Karpas-422 (cell line): ENCODE data around the gene SCN3B. TPM values are rescaled to one million over a fixed set of nuclear protein-coding genes. Genes with fewer than 3 reads are reported as not detected.
"Not testable (repeated sequence)": the region's sequence is repeated elsewhere in the genome, so short reads cannot be mapped to it uniquely, and the experiment has no call there.

Experiments used
- DNase-seq: peaks from one replicate; pipeline ENCODE4 v3.0.0-alpha.2; 2015
- H2AFZ ChIP-seq: fragments of 200-600 bp; sonication (generic); 2 replicates; pipeline ENCODE4 v1.6.1; 2014; ENCODE audit warnings: antibody characterized with exemption, low read length, mixed read lengths
- H3K27ac ChIP-seq: fragments of 200-600 bp; sonication (generic); 2 replicates; pipeline ENCODE4 v1.5.1; 2014; ENCODE audit warnings: mild to moderate bottlenecking, low read length, moderate library complexity
- H3K27me3 ChIP-seq: fragments of 200-600 bp; sonication (generic); 2 replicates; pipeline ENCODE4 v1.6.1; 2014; ENCODE audit warnings: low read length, mixed read lengths
- H3K36me3 ChIP-seq: fragments of 200-600 bp; sonication (generic); 2 replicates; pipeline ENCODE4 v1.6.1; 2014; ENCODE audit warnings: low read length, mixed read lengths; ENCODE audit not compliant: insufficient read depth
- H3K4me1 ChIP-seq: fragments of 200-600 bp; sonication (generic); 2 replicates; pipeline ENCODE4 v1.6.1; 2014; ENCODE audit warnings: mild to moderate bottlenecking, low read length, mixed read lengths
- H3K4me2 ChIP-seq: fragments of 200-600 bp; sonication (generic); 2 replicates; pipeline ENCODE4 v1.6.1; 2014; ENCODE audit warnings: low read length, low read depth, mild to moderate bottlenecking; ENCODE audit not compliant: poor library complexity, severe bottlenecking
- H3K4me3 ChIP-seq: fragments of 200-600 bp; sonication (generic); 2 replicates; pipeline ENCODE4 v1.5.1; 2014; ENCODE audit warnings: mild to moderate bottlenecking, antibody characterized with exemption, low read length, mixed read lengths
- H3K79me2 ChIP-seq: fragments of 200-600 bp; sonication (generic); 2 replicates; pipeline ENCODE4 v1.6.1; 2014; ENCODE audit warnings: mild to moderate bottlenecking, low read length, mixed read lengths
- H3K9ac ChIP-seq: fragments of 200-600 bp; sonication (generic); 2 replicates; pipeline ENCODE4 v1.6.0; 2014; ENCODE audit warnings: low read length
- H3K9me2 ChIP-seq: fragments of 200-600 bp; sonication (generic), shearing (Covaris generic); replicated peaks from 2 replicates; pipeline ENCODE4 v1.6.0; 2014; ENCODE audit warnings: mild to moderate bottlenecking, low read length, moderate library complexity; ENCODE audit not compliant: insufficient read depth
- H3K9me3 ChIP-seq: fragments of 300-700, 200-600 bp; sonication (generic); 2 replicates; pipeline ENCODE4 v1.6.1; 2014; ENCODE audit warnings: low read length, mixed read lengths
- H4K20me1 ChIP-seq: fragments of 200-600 bp; sonication (generic); 2 replicates; pipeline ENCODE4 v1.6.1; 2014; ENCODE audit warnings: mild to moderate bottlenecking, antibody characterized with exemption, low read length, low read depth; ENCODE audit not compliant: insufficient read depth
- total RNA-seq: library from RNA; depleted of rRNA; stranded (reverse); fragments of >200 nt; shearing (Covaris generic); gene quantifications from 2 replicates; pipeline ENCODE4 v1.2.3, GENCODE V29; 2014; ENCODE audit warnings: low replicate concordance

The SCN3B gene
- total RNA-seq, 1 experiment from 2014 or later: not detected

- no peaks in the 10 kb centered on the region for H3K79me2 ChIP-seq
- H3K4me3 ChIP-seq: no peak overlapping the region
- no peak for DNase-seq
- H3K9me3 ChIP-seq: no peaks in the 10 kb centered on the region
- no peak overlapping the region for H2AFZ ChIP-seq
- H3K4me1 ChIP-seq: peaks cover 12% of the 10 kb centered on the region
- no peaks in the 10 kb centered on the region for H3K27me3 ChIP-seq
- H4K20me1 ChIP-seq: no peaks in the 10 kb centered on the region
- no peak overlapping the region for H3K27ac ChIP-seq
- no peaks in the 10 kb centered on the region for H3K36me3 ChIP-seq
- H3K4me2 ChIP-seq: no peak overlapping the region
- no peaks in the 10 kb centered on the region for H3K9me2 ChIP-seq
- H3K9ac ChIP-seq: no peak overlapping the region
Observed at GRCh38 chr11:123674297-123674696, 19.9 kb upstream of the SCN3B start.

DNA sequence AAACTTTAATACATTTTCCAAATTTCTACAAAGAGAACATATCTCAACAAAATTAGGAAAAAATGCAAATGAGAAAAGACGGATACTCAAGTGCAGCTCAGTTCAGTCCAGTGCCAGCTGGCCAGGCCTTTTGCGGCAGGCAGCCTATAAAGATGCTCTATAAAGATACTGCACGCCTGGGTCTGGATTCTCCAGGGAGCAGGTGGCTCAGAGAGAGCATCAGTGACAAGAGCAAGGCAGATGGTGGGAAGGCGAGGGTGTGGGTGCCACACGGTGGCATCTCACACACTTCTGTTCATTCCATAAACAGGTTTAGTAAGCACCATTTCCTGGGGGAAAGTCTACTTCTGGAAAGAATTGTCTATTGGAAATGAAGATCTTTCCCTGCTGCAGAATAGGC, 18.1 kb upstream of the SCN3B start:
- H3K9me3 ChIP-seq: no peaks in the 10 kb centered on the region
- H3K4me1 ChIP-seq: peaks cover 12% of the 10 kb centered on the region
- no peak overlapping the region for H3K4me3 ChIP-seq
- no peak overlapping the region for H2AFZ ChIP-seq
- H3K9me2 ChIP-seq: no peaks in the 10 kb centered on the region
- no peaks in the 10 kb centered on the region for H4K20me1 ChIP-seq
- no peaks in the 10 kb centered on the region for H3K79me2 ChIP-seq
- no peak overlapping the region for H3K27ac ChIP-seq
- H3K27me3 ChIP-seq: no peaks in the 10 kb centered on the region
- DNase-seq: no peak
- no peak overlapping the region for H3K9ac ChIP-seq
- no peaks in the 10 kb centered on the region for H3K36me3 ChIP-seq
- H3K4me2 ChIP-seq: no peak overlapping the region

GRCh38 chr11:123671534-123671933, 17.1 kb upstream of the SCN3B start:
- peaks cover 7% of the 10 kb centered on the region for H3K4me1 ChIP-seq
- no peak overlapping the region for H3K9ac ChIP-seq
- no peaks in the 10 kb centered on the region for H3K9me3 ChIP-seq
- H3K4me3 ChIP-seq: no peak overlapping the region
- H3K79me2 ChIP-seq: no peaks in the 10 kb centered on the region
- no peak for DNase-seq
- no peak overlapping the region for H2AFZ ChIP-seq
- H3K27me3 ChIP-seq: no peaks in the 10 kb centered on the region
- no peaks in the 10 kb centered on the region for H3K9me2 ChIP-seq
- H3K27ac ChIP-seq: no peak overlapping the region
- H3K36me3 ChIP-seq: no peaks in the 10 kb centered on the region
- H4K20me1 ChIP-seq: no peaks in the 10 kb centered on the region
- no peak overlapping the region for H3K4me2 ChIP-seq

- Histone ChIP-seq H3K9ac (no peak overlapping the region), H3K27me3 (no peaks in the 10 kb centered on the region), H3K27ac (no peak overlapping the region), H2AFZ (no peak overlapping the region), H3K9me3 (no peaks in the 10 kb centered on the region), H3K4me1 (no peaks in the 10 kb centered on the region), H4K20me1 (no peaks in the 10 kb centered on the region), H3K79me2 (no peaks in the 10 kb centered on the region), H3K9me2 (no peaks in the 10 kb centered on the region), H3K4me3 (no peak overlapping the region), H3K36me3 (no peaks in the 10 kb centered on the region), H3K4me2 (no peak overlapping the region)
- no peak for DNase-seq
Observed at GRCh38 chr11:123670081-123670480, 15.7 kb upstream of the SCN3B start.

DNA sequence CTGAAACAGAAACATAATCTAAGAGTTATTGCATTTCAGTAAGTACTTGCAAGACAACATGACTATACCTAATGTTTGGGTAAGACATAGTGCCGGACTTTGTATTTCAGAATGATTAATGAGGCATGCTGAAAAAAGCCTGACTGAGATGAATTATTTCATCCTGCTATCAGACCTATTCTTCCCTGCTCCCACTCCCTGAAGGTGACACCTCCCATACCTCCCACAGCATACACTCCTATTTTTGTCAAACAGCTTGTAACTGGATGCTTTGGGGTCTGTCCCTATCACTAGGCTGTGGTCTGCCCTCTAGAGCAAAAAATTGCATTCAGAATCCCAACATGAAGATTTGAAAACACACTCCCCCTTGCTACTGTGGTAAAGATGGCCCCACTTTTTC, 10.9 kb upstream of the SCN3B start:
- Histone ChIP-seq H3K4me2 (no peak overlapping the region), H4K20me1 (no peaks in the 10 kb centered on the region), H3K9me3 (no peaks in the 10 kb centered on the region), H3K27me3 (no peaks in the 10 kb centered on the region), H3K9me2 (no peaks in the 10 kb centered on the region), H2AFZ (no peak overlapping the region), H3K27ac (no peak overlapping the region), H3K79me2 (no peaks in the 10 kb centered on the region), H3K4me1 (no peaks in the 10 kb centered on the region), H3K9ac (no peak overlapping the region), H3K36me3 (no peaks in the 10 kb centered on the region), H3K4me3 (no peak overlapping the region)
- no peak for DNase-seq

DNA sequence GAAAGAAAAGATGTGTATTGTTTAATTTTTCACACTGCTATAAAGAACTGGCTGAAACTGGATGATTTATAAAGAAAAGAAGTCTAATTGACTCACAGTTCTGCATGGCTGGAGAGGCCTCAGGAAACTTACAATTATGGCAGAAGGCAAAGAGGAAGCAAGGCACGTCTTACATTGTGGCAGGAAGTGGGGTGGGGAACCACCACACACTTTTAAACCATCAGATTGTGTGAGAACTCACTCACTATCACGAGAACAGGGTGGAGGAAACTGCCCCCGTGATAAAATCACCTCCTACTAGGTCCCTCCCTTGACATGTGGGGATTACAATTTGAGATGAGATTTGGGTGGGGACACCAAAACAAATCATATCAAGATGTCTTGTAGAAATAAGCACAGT, 5.5 kb upstream of the SCN3B start:
- H3K4me3 ChIP-seq, H3K9me3 ChIP-seq, H3K9me2 ChIP-seq, H3K27ac ChIP-seq, H3K27me3 ChIP-seq, H3K4me2 ChIP-seq, H3K9ac ChIP-seq, H2AFZ ChIP-seq, H3K36me3 ChIP-seq, H4K20me1 ChIP-seq, H3K4me1 ChIP-seq, H3K79me2 ChIP-seq: not testable (repeated sequence)
- DNase-seq: peak; percentile 51

DNA sequence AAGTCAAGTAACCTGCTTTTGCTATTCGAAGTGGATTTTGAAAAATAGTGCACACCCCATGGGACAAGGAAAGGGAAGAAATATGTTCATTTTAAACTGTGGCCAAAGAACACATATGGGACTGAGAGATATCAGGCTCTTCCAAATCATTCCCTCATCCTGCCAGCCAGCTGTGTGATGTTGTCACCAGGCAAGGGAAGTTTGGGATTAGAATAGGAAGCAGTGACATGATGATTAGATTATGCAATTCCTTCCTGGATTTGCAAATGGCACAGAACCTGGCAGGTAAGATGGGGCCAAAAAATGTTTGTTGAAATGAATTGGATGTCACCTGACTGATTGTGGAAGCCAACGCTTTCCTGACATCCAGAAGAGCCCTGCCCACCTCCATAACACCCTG, 4.9 kb upstream of the SCN3B start:
- Histone ChIP-seq H4K20me1 (no peaks in the 10 kb centered on the region), H3K4me2 (no peak overlapping the region), H2AFZ (no peak overlapping the region), H3K9me2 (no peaks in the 10 kb centered on the region), H3K27ac (no peak overlapping the region), H3K4me3 (no peak overlapping the region), H3K27me3 (no peaks in the 10 kb centered on the region), H3K9ac (no peak overlapping the region), H3K4me1 (no peaks in the 10 kb centered on the region; the same call in 1 of the 2 replicates), H3K79me2 (no peaks in the 10 kb centered on the region), H3K9me3 (no peaks in the 10 kb centered on the region), H3K36me3 (no peaks in the 10 kb centered on the region)
- DNase-seq: no peak

GRCh38 chr11:123653827-123654565, 428 bp downstream of the SCN3B start:
- Histone ChIP-seq H3K27me3 (no peaks in the 10 kb centered on the region), H3K36me3 (no peaks in the 10 kb centered on the region), H3K4me2 (no peak overlapping the region), H3K79me2 (no peaks in the 10 kb centered on the region), H3K4me3 (no peak overlapping the region), H3K9ac (no peak overlapping the region), H3K9me3 (no peaks in the 10 kb centered on the region), H3K4me1 (no peaks in the 10 kb centered on the region), H2AFZ (no peak overlapping the region), H3K9me2 (no peaks in the 10 kb centered on the region), H3K27ac (no peak overlapping the region), H4K20me1 (no peaks in the 10 kb centered on the region)
- DNase-seq: no peak

DNA sequence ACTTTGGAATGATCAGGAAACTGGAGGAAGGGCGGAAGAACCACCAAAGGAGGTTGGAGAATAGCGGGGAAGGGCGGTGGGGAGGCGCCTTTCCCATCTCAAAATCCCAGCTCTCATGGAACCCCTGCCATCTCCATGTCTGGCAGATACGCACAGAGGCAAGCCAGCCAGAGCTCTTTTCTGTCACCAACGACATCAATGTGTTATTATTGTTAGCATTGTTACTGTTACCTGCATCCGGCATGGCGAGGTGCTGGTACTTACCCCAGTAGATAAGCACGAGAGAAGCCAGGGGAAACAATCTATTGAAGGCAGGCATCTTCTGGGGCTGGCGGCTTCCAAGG, 969 bp downstream of the SCN3B start:
- no peak overlapping the region for H3K9ac ChIP-seq
- no peaks in the 10 kb centered on the region for H4K20me1 ChIP-seq
- H3K27me3 ChIP-seq: no peaks in the 10 kb centered on the region
- no peak overlapping the region for H3K4me2 ChIP-seq
- no peaks in the 10 kb centered on the region for H3K79me2 ChIP-seq
- no peaks in the 10 kb centered on the region for H3K4me1 ChIP-seq
- H3K36me3 ChIP-seq: no peaks in the 10 kb centered on the region
- H3K9me3 ChIP-seq: no peaks in the 10 kb centered on the region
- no peak overlapping the region for H2AFZ ChIP-seq
- H3K9me2 ChIP-seq: no peaks in the 10 kb centered on the region
- H3K4me3 ChIP-seq: no peak overlapping the region
- no peak overlapping the region for H3K27ac ChIP-seq
- DNase-seq: no peak
